Tracheal epithelial cell (primary cell): Measurements from ENCODE around the gene NAGS. TPM values are rescaled to one million over a fixed set of nuclear protein-coding genes. Genes with fewer than 3 reads are reported as not detected.

Experiments used
- total RNA-seq: library from RNA; depleted of rRNA; stranded (reverse); fragments of >200 nt; gene quantifications from 2 replicates; pipeline ENCODE4 v1.2.1, GENCODE V29; 2014

Gene NAGS, protein sequence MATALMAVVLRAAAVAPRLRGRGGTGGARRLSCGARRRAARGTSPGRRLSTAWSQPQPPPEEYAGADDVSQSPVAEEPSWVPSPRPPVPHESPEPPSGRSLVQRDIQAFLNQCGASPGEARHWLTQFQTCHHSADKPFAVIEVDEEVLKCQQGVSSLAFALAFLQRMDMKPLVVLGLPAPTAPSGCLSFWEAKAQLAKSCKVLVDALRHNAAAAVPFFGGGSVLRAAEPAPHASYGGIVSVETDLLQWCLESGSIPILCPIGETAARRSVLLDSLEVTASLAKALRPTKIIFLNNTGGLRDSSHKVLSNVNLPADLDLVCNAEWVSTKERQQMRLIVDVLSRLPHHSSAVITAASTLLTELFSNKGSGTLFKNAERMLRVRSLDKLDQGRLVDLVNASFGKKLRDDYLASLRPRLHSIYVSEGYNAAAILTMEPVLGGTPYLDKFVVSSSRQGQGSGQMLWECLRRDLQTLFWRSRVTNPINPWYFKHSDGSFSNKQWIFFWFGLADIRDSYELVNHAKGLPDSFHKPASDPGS
- total RNA-seq, result 31.1 and 33.7 TPM in 2 replicates

DNA sequence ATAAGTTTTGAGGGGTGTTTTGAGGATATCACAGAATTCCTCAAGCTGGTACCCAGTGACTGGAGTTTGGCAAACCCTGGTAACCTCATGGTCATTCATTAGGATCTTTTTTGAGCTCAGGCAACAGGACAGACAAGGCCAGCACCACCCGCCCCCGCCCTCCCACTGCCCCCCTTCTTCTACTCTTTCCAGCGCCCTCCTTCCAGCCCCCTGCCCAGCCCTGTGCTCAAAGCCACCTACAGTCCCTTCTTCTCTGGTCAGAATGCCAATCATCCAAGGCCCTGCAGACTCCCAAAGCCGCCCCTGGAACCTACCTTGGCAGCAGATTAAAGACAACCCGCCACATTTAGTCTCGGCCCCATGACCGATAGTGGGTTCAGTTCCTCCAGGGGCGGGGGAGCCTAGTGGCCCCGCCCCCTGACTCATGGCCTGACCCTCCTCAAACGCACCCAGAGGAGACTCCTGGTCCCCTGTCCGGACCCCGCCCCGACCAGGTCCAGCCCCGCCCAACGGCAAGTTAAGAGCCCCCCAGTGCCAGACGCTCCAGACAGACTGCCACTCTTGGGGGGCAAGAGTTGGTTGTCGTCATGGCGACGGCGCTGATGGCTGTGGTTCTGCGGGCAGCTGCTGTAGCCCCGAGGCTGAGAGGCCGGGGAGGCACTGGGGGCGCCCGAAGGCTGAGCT, at the start of gene NAGS:
Gene NAGS (plus strand): TSS at position 546 of the 684 bp plus-strand sequence. CDS start 42 bp downstream, at position 588.

GRCh38 chr17:44014437-44015172, 10.2 kb downstream of the NAGS start, which contains the start of gene TMEM101:
TSS of gene TMEM101 (minus strand) at chr17:44014963. CDS start at chr17:44014952, 11 bp downstream.

Other genes starting within 250 kb of the NAGS start
- gene SOST, start 245.8 kb upstream of the NAGS start, total RNA-seq, result under 0.01 TPM in 1 of 2 replicates, not detected in the other
- gene DUSP3, start 225.6 kb upstream of the NAGS start, total RNA-seq, result 39.4 and 69.2 TPM in 2 replicates
- gene CFAP97D1, start 224.2 kb upstream of the NAGS start, total RNA-seq, result not detected in 2 replicates
- gene MPP3, start 171.5 kb upstream of the NAGS start, total RNA-seq, result 8.2 and 10.0 TPM in 2 replicates
- gene CD300LG, start 157.4 kb upstream of the NAGS start, total RNA-seq, result not detected in 2 replicates
- gene MPP2, start 97.1 kb upstream of the NAGS start, total RNA-seq, result 0.21 and 0.96 TPM in 2 replicates
- gene PPY, start 62.1 kb upstream of the NAGS start, total RNA-seq, result not detected in 2 replicates
- gene PYY, start 50.7 kb upstream of the NAGS start, total RNA-seq, result 2.1 TPM in 1 of 2 replicates, not detected in the other
- 75.9 and 104 TPM in 2 replicates for gene TMEM101, start 10.3 kb downstream of the NAGS start, total RNA-seq
- gene LSM12, start 62.0 kb downstream of the NAGS start, total RNA-seq, result 32.5 and 33.7 TPM in 2 replicates
- 6.2 and 13.7 TPM in 2 replicates for gene G6PC3, start 66.1 kb downstream of the NAGS start, total RNA-seq
- gene HDAC5, start 119.0 kb downstream of the NAGS start, total RNA-seq, result 28.4 and 39.4 TPM in 2 replicates
- 0.43 and 0.48 TPM in 2 replicates for gene HROB, start 137.3 kb downstream of the NAGS start, total RNA-seq
- gene ASB16, start 166.1 kb downstream of the NAGS start, total RNA-seq, result not detected in 2 replicates
- gene TMUB2, start 182.3 kb downstream of the NAGS start, total RNA-seq, result 16.8 and 21.4 TPM in 2 replicates
- gene ATXN7L3, start 195.3 kb downstream of the NAGS start, total RNA-seq, result 33.0 and 46.9 TPM in 2 replicates
- 22.2 and 28.6 TPM in 2 replicates for gene UBTF, start 215.1 kb downstream of the NAGS start, total RNA-seq